Measurements from ENCODE around the gene RAB33A. TPM values are rescaled to one million over a fixed set of nuclear protein-coding genes. Genes with fewer than 3 reads are reported as not detected.

The RAB33A gene
- total RNA-seq, 2 donors from 2014 or later = 34.6 to 36.1 TPM

DNA sequence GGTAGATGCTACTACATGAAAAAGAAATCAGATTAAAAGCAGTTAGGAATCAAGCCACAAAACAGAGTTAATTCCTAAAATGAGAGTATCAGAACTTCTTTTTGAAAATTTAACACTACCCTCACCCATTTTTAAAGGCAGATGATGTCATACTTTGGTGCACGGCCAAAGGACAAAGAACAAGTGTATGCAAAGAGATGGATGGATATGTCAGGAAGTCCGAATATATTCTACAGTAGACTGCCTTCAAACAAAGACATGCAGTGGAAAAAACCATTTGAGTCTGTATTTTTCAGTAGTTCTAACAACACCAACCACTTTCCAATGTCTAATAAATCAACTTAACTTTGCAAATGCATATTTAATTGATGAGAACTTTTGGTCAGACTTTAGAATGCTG lies 8.4 kb upstream of the RAB33A start:
- Mint-ChIP-seq H3K4me1 (peaks cover 11% of the 10 kb centered on the region), H3K36me3 (ENCODE audit: low read depth) (peaks cover 9% of the 10 kb centered on the region), H3K27ac (no peak overlapping the region), H3K27me3 (no peaks in the 10 kb centered on the region), H3K4me3 (peak overlapping the region; percentile 96), H3K9me3 (no peaks in the 10 kb centered on the region)
- no peak for ATAC-seq (replicated peaks)

DNA sequence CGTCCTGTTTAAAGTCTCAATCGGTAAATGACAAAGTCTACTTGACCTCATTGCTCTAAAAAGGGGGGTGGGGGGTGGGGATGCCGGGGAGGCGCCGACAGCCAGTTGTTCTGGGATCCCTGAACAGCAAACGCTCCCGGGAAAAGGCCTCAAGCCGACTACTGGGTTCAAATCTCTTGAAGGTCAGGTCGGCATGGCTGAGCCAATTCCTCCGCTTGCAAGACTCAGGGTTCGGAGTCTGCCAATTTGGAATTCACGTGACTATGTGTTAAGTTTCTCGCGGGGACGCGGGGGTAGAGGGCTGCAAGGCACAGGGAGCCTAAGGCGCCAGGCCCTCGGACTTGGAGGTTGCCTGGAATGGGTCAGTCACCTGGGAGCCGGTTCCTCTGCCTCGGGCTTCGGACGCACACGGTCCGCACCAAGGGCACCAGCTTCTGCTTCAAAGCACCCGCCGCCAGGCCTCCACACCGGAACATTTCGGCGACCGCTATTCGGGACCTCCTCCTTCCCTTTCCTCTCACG lies 6.5 kb upstream of the RAB33A start:
- H3K27ac Mint-ChIP-seq = peak overlapping the region; percentile 92
- no peaks in the 10 kb centered on the region for H3K9me3 Mint-ChIP-seq
- H3K27me3 Mint-ChIP-seq = no peaks in the 10 kb centered on the region
- H3K36me3 Mint-ChIP-seq (ENCODE audit: low read depth) = peaks cover 9% of the 10 kb centered on the region
- ATAC-seq (replicated peaks) = no peak
- peak overlapping the region; percentile 96 for H3K4me3 Mint-ChIP-seq
- peaks cover 7% of the 10 kb centered on the region for H3K4me1 Mint-ChIP-seq

- Mint-ChIP-seq H3K27ac (peak within 1 kb of the TSS; percentile 92), H3K4me1 (peaks cover 7% of the 10 kb centered on the region), H3K4me3 (peak within 1 kb of the TSS; percentile 96), H3K36me3 (ENCODE audit: low read depth) (peaks cover 9% of the 10 kb centered on the region), H3K27me3 (no peaks in the 10 kb centered on the region), H3K9me3 (no peaks in the 10 kb centered on the region)
- ATAC-seq (replicated peaks) = peak; percentile 88
These were observed 5.9 kb upstream of the RAB33A start, which contains the start of gene AIFM1 for GRCh38 chrX:130165703-130166502. Gene AIFM1, minus strand, starts transcription at chrX:130165841. Its CDS starts 185 bp downstream, at chrX:130165656.

GRCh38 chrX:130166503-130166777 lies 5.3 kb upstream of the RAB33A start:
- Mint-ChIP-seq H3K27me3 (no peaks in the 10 kb centered on the region), H3K9me3 (no peaks in the 10 kb centered on the region), H3K4me3 (peak overlapping the region; percentile 96), H3K27ac (peak overlapping the region; percentile 92), H3K4me1 (peaks cover 7% of the 10 kb centered on the region), H3K36me3 (ENCODE audit: low read depth) (peaks cover 9% of the 10 kb centered on the region)
- no peak for ATAC-seq (replicated peaks)

- no peak for ATAC-seq (replicated peaks)
- Mint-ChIP-seq H3K27ac (peak overlapping the region; percentile 92), H3K4me3 (peak overlapping the region; percentile 96), H3K9me3 (no peaks in the 10 kb centered on the region), H3K36me3 (ENCODE audit: low read depth) (peaks cover 9% of the 10 kb centered on the region), H3K4me1 (peaks cover 7% of the 10 kb centered on the region), H3K27me3 (no peaks in the 10 kb centered on the region)
These were observed 4.7 kb upstream of the RAB33A start for GRCh38 chrX:130167040-130167439.

- peak overlapping the region; percentile 95 for H3K4me3 Mint-ChIP-seq
- peak; percentile 77 for ATAC-seq (replicated peaks)
- no peaks in the 10 kb centered on the region for H3K27me3 Mint-ChIP-seq
- H3K36me3 Mint-ChIP-seq (ENCODE audit: low read depth) = peaks cover 34% of the 10 kb centered on the region
- no peaks in the 10 kb centered on the region for H3K9me3 Mint-ChIP-seq
- peak overlapping the region; percentile 94 for H3K27ac Mint-ChIP-seq
- H3K4me1 Mint-ChIP-seq = peaks cover 8% of the 10 kb centered on the region
These were observed 863 bp upstream of the RAB33A start for GRCh38 chrX:130170752-130171445.

- H3K4me3 Mint-ChIP-seq = peak overlapping the region; percentile 95
These were observed 524 bp downstream of the RAB33A start for GRCh38 chrX:130172127-130172845.

GRCh38 chrX:130173190-130173895 lies 1.6 kb downstream of the RAB33A start:
- Mint-ChIP-seq H3K4me1 (peaks cover 17% of the 10 kb centered on the region), H3K27me3 (no peaks in the 10 kb centered on the region), H3K36me3 (ENCODE audit: low read depth) (peaks cover 59% of the 10 kb centered on the region), H3K9me3 (no peaks in the 10 kb centered on the region), H3K27ac (peak overlapping the region; percentile 94), H3K4me3 (peak overlapping the region; percentile 95)
- peak; percentile 74 for ATAC-seq (replicated peaks)

More at GRCh38 chrX:130172127-130172845, 524 bp downstream of the RAB33A start:
- no peaks in the 10 kb centered on the region for H3K27me3 Mint-ChIP-seq
- H3K4me1 Mint-ChIP-seq = peaks cover 11% of the 10 kb centered on the region
- H3K36me3 Mint-ChIP-seq (ENCODE audit: low read depth) = peaks cover 48% of the 10 kb centered on the region
- H3K27ac Mint-ChIP-seq = peak overlapping the region; percentile 94
- no peaks in the 10 kb centered on the region for H3K9me3 Mint-ChIP-seq
- no peak for ATAC-seq (replicated peaks)

GRCh38 chrX:130174045-130174704 lies 2.4 kb downstream of the RAB33A start:
- H3K27me3 Mint-ChIP-seq = no peaks in the 10 kb centered on the region
- H3K36me3 Mint-ChIP-seq (ENCODE audit: low read depth) = peaks cover 64% of the 10 kb centered on the region
- H3K27ac Mint-ChIP-seq = peak overlapping the region; percentile 94
- no peaks in the 10 kb centered on the region for H3K9me3 Mint-ChIP-seq
- H3K4me1 Mint-ChIP-seq = peaks cover 17% of the 10 kb centered on the region
- ATAC-seq (replicated peaks) = no peak
- H3K4me3 Mint-ChIP-seq = peak overlapping the region; percentile 95

DNA sequence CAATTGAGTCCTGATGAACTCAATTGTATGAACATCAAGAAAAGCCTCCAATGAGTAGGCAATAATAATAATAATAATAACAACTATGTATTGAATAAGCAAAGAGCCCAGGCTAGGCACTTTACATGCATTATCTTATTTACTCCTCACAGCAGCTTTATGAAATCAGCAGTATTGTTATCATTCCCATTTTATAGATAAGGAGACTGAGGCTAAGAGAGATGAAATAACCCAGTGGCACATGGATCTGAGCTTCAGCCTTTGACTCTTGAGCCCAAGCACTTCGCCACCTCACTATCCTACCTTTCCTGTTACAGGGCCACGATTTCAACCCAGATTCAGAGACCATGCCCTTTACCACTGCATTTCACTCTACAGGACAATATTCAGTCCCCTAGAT lies 3.2 kb downstream of the RAB33A start:
- Mint-ChIP-seq H3K4me1 (peaks cover 21% of the 10 kb centered on the region), H3K27me3 (no peaks in the 10 kb centered on the region), H3K9me3 (no peaks in the 10 kb centered on the region), H3K4me3 (peak overlapping the region; percentile 95), H3K27ac (no peak overlapping the region), H3K36me3 (ENCODE audit: low read depth) (peaks cover 70% of the 10 kb centered on the region)
- no peak for ATAC-seq (replicated peaks)

- ATAC-seq (replicated peaks) = peak; percentile 25
- peaks cover 22% of the 10 kb centered on the region for H3K4me1 Mint-ChIP-seq
- H3K36me3 Mint-ChIP-seq (ENCODE audit: low read depth) = peaks cover 73% of the 10 kb centered on the region
- peak overlapping the region; percentile 39 for H3K27ac Mint-ChIP-seq
- H3K9me3 Mint-ChIP-seq = no peaks in the 10 kb centered on the region
- H3K27me3 Mint-ChIP-seq = no peaks in the 10 kb centered on the region
- peak overlapping the region; percentile 95 for H3K4me3 Mint-ChIP-seq
These were observed 4.6 kb downstream of the RAB33A start for GRCh38 chrX:130176354-130176776.

GRCh38 chrX:130176942-130177341 lies 5.2 kb downstream of the RAB33A start:
- Mint-ChIP-seq H3K36me3 (ENCODE audit: low read depth) (peaks cover 73% of the 10 kb centered on the region), H3K4me3 (peak overlapping the region; percentile 95), H3K27ac (peak overlapping the region; percentile 39), H3K9me3 (no peaks in the 10 kb centered on the region), H3K27me3 (no peaks in the 10 kb centered on the region), H3K4me1 (peaks cover 22% of the 10 kb centered on the region)
- no peak for ATAC-seq (replicated peaks)

GRCh38 chrX:130179170-130179569 lies 7.4 kb downstream of the RAB33A start:
- Mint-ChIP-seq H3K9me3 (no peaks in the 10 kb centered on the region), H3K4me1 (peaks cover 22% of the 10 kb centered on the region), H3K4me3 (peak overlapping the region; percentile 22), H3K27ac (no peak overlapping the region), H3K36me3 (ENCODE audit: low read depth) (peaks cover 63% of the 10 kb centered on the region), H3K27me3 (no peaks in the 10 kb centered on the region)
- no peak for ATAC-seq (replicated peaks)

All from activated T-helper 17 cell treated with anti-CD3 and anti-CD28 coated beads, Interleukin-2, amount 50 U/mL, for 72 hours (primary cell).